Endothelial cell of umbilical vein (primary cell): ENCODE results near the gene PPP2R2C. TPM values are rescaled to one million over a fixed set of nuclear protein-coding genes. Genes with fewer than 3 reads are reported as not detected.

Experiments used
- BruUV-seq: library from RNA; stranded (reverse); fragments of 400-500 nt; replicated peaks from 2 replicates; lab custom pipeline; 2021; lab: Mats Ljungman, UMichigan
- CTCF ChIA-PET: fragments of 300-600, 350-600 bp; sonication (Branson Sonifier 250); formaldehyde crosslinking; loops from one replicate; lab custom pipeline; 2021; ENCODE audit warnings: antibody characterized with exemption, inconsistent platforms; lab: Charles Lee
- POLR2A ChIA-PET: fragments of 300-600, 350-600 bp; sonication (Branson Sonifier 250); formaldehyde crosslinking; loops from one replicate; lab custom pipeline; 2021; ENCODE audit warnings: antibody characterized with exemption, inconsistent platforms; lab: Charles Lee
- DNase-seq: peaks from one replicate; pipeline ENCODE4 v3.0.0-alpha.2; 2011; ENCODE audit warnings: low read depth, low spot score
- FAIRE-seq: peaks from 2 replicates; lab custom pipeline; 2011; peaks lifted over from hg19 to GRCh38; lab: Jason Lieb, UNC
- H2AFZ ChIP-seq: 2 replicates; pipeline ENCODE4 v1.6.0; 2012; ENCODE audit warnings: low read depth, low read length, control low read depth, inconsistent platforms
- H3K27ac ChIP-seq: 2 replicates; pipeline ENCODE4 v1.5.1; 2011; ENCODE audit warnings: low read depth, mild to moderate bottlenecking, control low read depth, low read length, moderate library complexity; ENCODE audit not compliant: insufficient read depth
- H3K27me3 ChIP-seq, 2 experiments: 2 replicates each; pipeline versions ENCODE4 v1.6.0 to v1.6.1; 2011; ENCODE audit warnings: low read length in 2 of 2, mixed read lengths in 1 of 2; ENCODE audit not compliant: control insufficient read depth in 2 of 2, insufficient read depth in 2 of 2
- H3K36me3 ChIP-seq, 2 experiments: 2 replicates in 1 of 2; 3 replicates in 1 of 2; pipeline ENCODE4 v1.5.1; 2011; ENCODE audit warnings: low read length in 2 of 2, mild to moderate bottlenecking in 1 of 2, moderate library complexity in 1 of 2; ENCODE audit not compliant: control insufficient read depth in 2 of 2, insufficient read depth in 2 of 2; ENCODE audit errors: extremely low read depth in 1 of 2
- H3K4me1 ChIP-seq: 3 replicates; pipeline ENCODE4 v1.5.1; 2011; ENCODE audit warnings: mild to moderate bottlenecking, low read length; ENCODE audit not compliant: control insufficient read depth, insufficient read depth; ENCODE audit errors: extremely low read depth
- H3K4me2 ChIP-seq: 2 replicates; pipeline ENCODE4 v1.6.1; 2011; ENCODE audit warnings: low read length, control low read depth, mixed read lengths; ENCODE audit not compliant: insufficient read depth
- H3K4me3 ChIP-seq, 3 experiments: fragments of 200-600 bp in 1 of 3; sonication (generic), shearing (Covaris generic) in 1 of 3; replicated peaks in 1 of 3; 2 replicates each; pipeline ENCODE4 v1.5.1; 2011 to 2016; ENCODE audit warnings: control low read depth in 3 of 3, low read length in 3 of 3, mild to moderate bottlenecking in 2 of 3, inconsistent platforms in 1 of 3, low read depth in 1 of 3, moderate library complexity in 1 of 3; ENCODE audit not compliant: insufficient read depth in 1 of 3
- H3K79me2 ChIP-seq: 2 replicates; pipeline ENCODE4 v1.6.0; 2012; ENCODE audit warnings: low read length, inconsistent platforms; ENCODE audit not compliant: control insufficient read depth, insufficient read depth
- H3K9ac ChIP-seq: replicated peaks from 2 replicates; pipeline ENCODE3; 2011; ENCODE audit warnings: low read length, control low read depth; ENCODE audit not compliant: insufficient read depth; ENCODE audit errors: extremely low read depth
- H3K9me1 ChIP-seq: replicated peaks from 3 replicates; pipeline ENCODE4 v1.6.0; 2011; ENCODE audit warnings: mild to moderate bottlenecking, low read length; ENCODE audit not compliant: control insufficient read depth, insufficient read depth; ENCODE audit errors: extremely low read depth
- H3K9me3 ChIP-seq: replicated peaks from 2 replicates; pipeline ENCODE4 v1.5.1; 2012; ENCODE audit warnings: low read length, inconsistent platforms; ENCODE audit not compliant: control insufficient read depth, insufficient read depth
- H4K20me1 ChIP-seq: replicated peaks from 2 replicates; pipeline ENCODE3; 2011; ENCODE audit warnings: mild to moderate bottlenecking, low read length; ENCODE audit not compliant: control insufficient read depth, insufficient read depth; ENCODE audit errors: extremely low read depth
- CTCF ChIP-seq, 2 donors: IDR thresholded peaks; 1 replicate in 1 of 2; 2 replicates in 1 of 2; pipeline ENCODE4 v1.5.1; 2011; ENCODE audit warnings: low read length in 2 of 2, mild to moderate bottlenecking in 2 of 2, moderate library complexity in 2 of 2, control low read depth in 1 of 2, inconsistent platforms in 1 of 2, low read depth in 1 of 2; ENCODE audit not compliant: insufficient read depth in 1 of 2; ENCODE audit errors: extremely low read depth in 1 of 2
- EZH2 ChIP-seq: IDR thresholded peaks from 2 replicates; pipeline ENCODE4 v1.6.1; 2012; ENCODE audit warnings: borderline replicate concordance, low read depth, mild to moderate bottlenecking, moderate library complexity, low read length, inconsistent platforms; ENCODE audit not compliant: severe bottlenecking
- FOS ChIP-seq: IDR thresholded peaks from 2 replicates; pipeline ENCODE4 v1.6.1; 2011; ENCODE audit warnings: mild to moderate bottlenecking, low read length, moderate library complexity, borderline replicate concordance; ENCODE audit not compliant: insufficient read depth
- GATA2 ChIP-seq: IDR thresholded peaks from 2 replicates; pipeline ENCODE4 v1.7.0; 2011; ENCODE audit warnings: low read depth, mild to moderate bottlenecking, moderate library complexity, mixed read lengths, low read length; ENCODE audit not compliant: insufficient read length, insufficient read depth
- JUN ChIP-seq: IDR thresholded peaks from 2 replicates; pipeline ENCODE4 v1.6.1; 2011; ENCODE audit warnings: borderline replicate concordance, low read depth; ENCODE audit not compliant: insufficient read length, insufficient read depth
- MAX ChIP-seq: IDR thresholded peaks from 2 replicates; pipeline ENCODE4 v1.6.1; 2011; ENCODE audit not compliant: insufficient read depth, insufficient read length
- MYC ChIP-seq: IDR thresholded peaks from one replicate; pipeline ENCODE4 v1.6.1; 2011; ENCODE audit warnings: mild to moderate bottlenecking, low read depth, low read length
- POLR2A ChIP-seq: IDR thresholded peaks from 2 replicates; pipeline ENCODE4 v1.6.1; 2012; ENCODE audit warnings: low read depth, mild to moderate bottlenecking, control low read depth, low read length
- POLR2AphosphoS5 ChIP-seq: IDR thresholded peaks from 2 replicates; pipeline ENCODE4 v1.6.1; 2012; ENCODE audit warnings: low read depth, mild to moderate bottlenecking, control low read depth, low read length, moderate library complexity; ENCODE audit not compliant: insufficient read depth
- dilution Hi-C: fragments of 300-500 bp; cut with MboI; formaldehyde crosslinking; loops from one replicate; pipeline ENCODE4 v1.15.0; 2019; ENCODE audit warnings: low sequenced_read_pairs; ENCODE audit not compliant: extremely low pct_ligation_motif_present
- intact Hi-C: fragments of 100-400 bp; cut with micrococcal nuclease; formaldehyde crosslinking; loops from one replicate; pipeline ENCODE4 v1.10.0; 2022
- polyA plus RNA-seq, 4 experiments: library from polyadenylated mRNA; depleted of rRNA in 3 of 4; stranded (reverse) in 3 of 4; unstranded in 1 of 4; fragments of >200 nt; gene quantifications; 2 replicates each; pipeline versions ENCODE4 v1.2.1 to v1.2.3, GENCODE V29; 2011 to 2012; ENCODE audit warnings: missing spikeins in 1 of 4
- total RNA-seq: library from RNA; stranded (reverse); gene quantifications from 2 replicates; pipeline ENCODE4 v1.2.3, GENCODE V29; 2021

The PPP2R2C gene
- total and polyA plus RNA-seq, 2 donors (not counting 3 experiments of a cell fraction or from before 2014, with no cell fraction given) = 0.03 to 0.09 TPM

- Histone ChIP-seq H3K9me3 (no peaks in the 10 kb centered on the region), H3K4me2 (no peak overlapping the region), H3K27me3 (peaks cover 20 to 23% of the 10 kb centered on the region in 2 experiments), H3K27ac (no peak overlapping the region), H3K9me1 (no peaks in the 10 kb centered on the region), H3K4me1 (no peaks in the 10 kb centered on the region), H3K79me2 (no peaks in the 10 kb centered on the region), H2AFZ (no peak overlapping the region), H4K20me1 (peaks cover 3% of the 10 kb centered on the region), H3K9ac (no peak overlapping the region), H3K36me3 (no peaks in the 10 kb centered on the region), H3K4me3 (no peak overlapping the region)
- DNase-seq = no peak
- intact Hi-C loops (no loop called here), dilution Hi-C loops (no loop called here)
- POLR2A ChIA-PET = no interaction called here
- CTCF ChIA-PET = no interaction called here
- no peak for TF ChIP-seq CTCF (IDR thresholded peaks at IDR 0.05; ENCODE audit: extremely low read depth in 1 of 2, insufficient read depth in 1 of 2, low read depth in 1 of 2, low read length in 2 of 2)
- TF ChIP-seq MAX = no peak
- TF ChIP-seq MYC = no peak
- BruUV-seq = no TSS peak
- no peak for FAIRE-seq
Measured at GRCh38 chr4:6466756-6467381, 5.5 kb downstream of the PPP2R2C start.

- BruUV-seq = no TSS peak
- POLR2A ChIA-PET = no interaction called here
Measured at GRCh38 chr4:6465955-6466354, 6.5 kb downstream of the PPP2R2C start.

More at GRCh38 chr4:6465955-6466354, 6.5 kb downstream of the PPP2R2C start:
- intact Hi-C loops = no loop called here
- H2AFZ ChIP-seq = no peak overlapping the region
- H3K9me1 ChIP-seq = no peaks in the 10 kb centered on the region
- no peaks in the 10 kb centered on the region for H3K9me3 ChIP-seq
- H3K4me1 ChIP-seq = no peaks in the 10 kb centered on the region
- CTCF ChIA-PET = no interaction called here
- no peak overlapping the region for H3K9ac ChIP-seq
- no peaks in the 10 kb centered on the region for H3K79me2 ChIP-seq
- no peak overlapping the region for H3K4me2 ChIP-seq
- no peak overlapping the region for H3K4me3 ChIP-seq
- DNase-seq (no peak), FAIRE-seq (no peak)
- dilution Hi-C loops = no loop called here
- H3K36me3 ChIP-seq = no peaks in the 10 kb centered on the region
- TF ChIP-seq EZH2 = no peak
- no peak for TF ChIP-seq FOS
- no peak for TF ChIP-seq MYC
- no peak for TF ChIP-seq POLR2A
- TF ChIP-seq GATA2 = no peak
- no peak for TF ChIP-seq MAX
- TF ChIP-seq JUN = no peak
- no peak for TF ChIP-seq POLR2AphosphoS5
- peaks cover 15% of the 10 kb centered on the region in 2 experiments for H3K27me3 ChIP-seq
- H4K20me1 ChIP-seq = peaks cover 3% of the 10 kb centered on the region
- no peak overlapping the region for H3K27ac ChIP-seq
